ENCODE measurements around the gene FAM25A.
"Not testable (repeated sequence)": the region's sequence is repeated elsewhere in the genome, so short reads cannot be mapped to it uniquely, and the experiment has no call there.

Gene FAM25A

DNA sequence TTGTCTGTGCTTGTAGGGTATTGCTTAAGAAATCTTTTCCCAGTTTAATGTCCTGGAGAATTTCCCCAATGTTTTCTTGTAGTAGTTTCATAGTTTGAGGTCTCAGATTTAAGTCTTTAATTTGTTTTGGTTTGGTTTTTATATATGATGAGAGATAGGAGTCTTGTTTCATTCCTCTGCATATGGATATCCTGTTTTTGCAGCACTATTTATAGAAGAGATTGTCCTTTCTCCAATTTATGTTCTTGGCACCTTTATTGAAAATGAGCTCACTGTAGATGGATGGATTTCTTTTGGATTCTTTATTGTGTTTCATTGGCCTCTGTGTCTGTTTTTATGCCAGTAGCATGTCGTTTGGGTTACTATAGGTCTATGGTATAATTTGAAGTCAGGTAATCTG lies 31.6 kb upstream of the FAM25A start:
- no peak for DNase-seq (ENCODE audit: low read depth in 1 of 2, low spot score in 1 of 2)
- no peak overlapping the region for H3K4me3 ChIP-seq (replicated peaks; ENCODE audit: insufficient read depth, low read length)
- no peak overlapping the region for H3K27ac ChIP-seq (replicated peaks)
- TF ChIP-seq, protein P1, sequence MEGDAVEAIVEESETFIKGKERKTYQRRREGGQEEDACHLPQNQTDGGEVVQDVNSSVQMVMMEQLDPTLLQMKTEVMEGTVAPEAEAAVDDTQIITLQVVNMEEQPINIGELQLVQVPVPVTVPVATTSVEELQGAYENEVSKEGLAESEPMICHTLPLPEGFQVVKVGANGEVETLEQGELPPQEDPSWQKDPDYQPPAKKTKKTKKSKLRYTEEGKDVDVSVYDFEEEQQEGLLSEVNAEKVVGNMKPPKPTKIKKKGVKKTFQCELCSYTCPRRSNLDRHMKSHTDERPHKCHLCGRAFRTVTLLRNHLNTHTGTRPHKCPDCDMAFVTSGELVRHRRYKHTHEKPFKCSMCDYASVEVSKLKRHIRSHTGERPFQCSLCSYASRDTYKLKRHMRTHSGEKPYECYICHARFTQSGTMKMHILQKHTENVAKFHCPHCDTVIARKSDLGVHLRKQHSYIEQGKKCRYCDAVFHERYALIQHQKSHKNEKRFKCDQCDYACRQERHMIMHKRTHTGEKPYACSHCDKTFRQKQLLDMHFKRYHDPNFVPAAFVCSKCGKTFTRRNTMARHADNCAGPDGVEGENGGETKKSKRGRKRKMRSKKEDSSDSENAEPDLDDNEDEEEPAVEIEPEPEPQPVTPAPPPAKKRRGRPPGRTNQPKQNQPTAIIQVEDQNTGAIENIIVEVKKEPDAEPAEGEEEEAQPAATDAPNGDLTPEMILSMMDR (IDR thresholded peaks at IDR 0.05; ENCODE audit: insufficient read depth, low read length), result no peak
- no peak for TF ChIP-seq REST (IDR thresholded peaks at IDR 0.05; ENCODE audit: insufficient replicate concordance, low read depth)
- TF ChIP-seq SPI1 (IDR thresholded peaks at IDR 0.05; ENCODE audit: borderline replicate concordance, low read depth), result no peak
- no peak for TF ChIP-seq GABPA (IDR thresholded peaks at IDR 0.05; ENCODE audit: low read depth)
- TF ChIP-seq POLR2AphosphoS5 (IDR thresholded peaks at IDR 0.05; ENCODE audit: low read depth), result no peak
- H3K27me3 ChIP-seq (ENCODE audit: insufficient read depth, poor library complexity, severe bottlenecking), result peaks cover 7% of the 10 kb centered on the region

DNA sequence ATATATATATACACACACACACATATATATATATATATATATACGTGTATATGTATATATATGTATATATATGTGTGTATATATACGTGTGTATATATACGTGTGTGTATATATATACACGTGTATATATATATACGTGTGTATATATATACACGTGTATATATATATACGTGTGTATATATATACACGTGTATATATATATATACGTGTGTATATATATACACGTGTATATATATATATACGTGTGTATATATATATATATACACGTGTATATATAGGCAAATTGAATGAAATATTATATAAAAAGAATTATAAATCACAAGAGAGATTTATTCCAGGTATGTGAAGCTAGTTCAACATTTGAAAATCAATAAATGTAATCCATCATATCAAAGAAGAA lies 28.7 kb upstream of the FAM25A start:
- not testable (repeated sequence) for H3K4me3 ChIP-seq (replicated peaks; ENCODE audit: insufficient read depth, low read length); H3K27me3 ChIP-seq (ENCODE audit: insufficient read depth, poor library complexity, severe bottlenecking); H3K27ac ChIP-seq (replicated peaks); DNase-seq (ENCODE audit: low read depth in 1 of 2, low spot score in 1 of 2)

DNA sequence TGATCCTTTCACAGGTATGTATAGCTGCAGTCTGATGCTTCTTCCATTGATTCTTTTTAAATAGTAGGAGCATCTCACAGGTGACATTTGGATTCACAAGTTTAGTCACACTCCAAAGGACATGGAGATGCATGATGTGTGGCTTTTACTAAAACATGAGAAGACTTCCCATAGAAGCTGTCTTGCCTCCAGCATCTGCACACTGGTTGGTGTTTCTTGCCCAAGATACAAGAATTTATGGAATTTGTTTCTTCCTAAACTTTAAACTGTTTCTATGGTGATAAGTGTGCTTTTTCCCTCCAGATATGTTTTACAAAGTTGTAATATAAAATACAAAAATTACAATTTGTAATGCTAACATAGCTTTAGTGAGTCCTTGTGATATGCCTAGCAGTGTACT lies 27.6 kb upstream of the FAM25A start:
- no peak overlapping the region for H3K4me3 ChIP-seq (replicated peaks; ENCODE audit: insufficient read depth, low read length)
- TF ChIP-seq GABPA (IDR thresholded peaks at IDR 0.05; ENCODE audit: low read depth) (no peak), REST (IDR thresholded peaks at IDR 0.05; ENCODE audit: insufficient replicate concordance, low read depth) (no peak), SPI1 (IDR thresholded peaks at IDR 0.05; ENCODE audit: borderline replicate concordance, low read depth) (no peak), POLR2AphosphoS5 (IDR thresholded peaks at IDR 0.05; ENCODE audit: low read depth) (no peak)
- TF ChIP-seq, protein P1 (IDR thresholded peaks at IDR 0.05; ENCODE audit: insufficient read depth, low read length), result no peak
- H3K27me3 ChIP-seq (ENCODE audit: insufficient read depth, poor library complexity, severe bottlenecking), result peaks cover 7% of the 10 kb centered on the region
- no peak for DNase-seq (ENCODE audit: low read depth in 1 of 2, low spot score in 1 of 2)
- no peak overlapping the region for H3K27ac ChIP-seq (replicated peaks)

GRCh38 chr10:86992929-86993328 lies 27.2 kb upstream of the FAM25A start:
- Histone ChIP-seq H3K27ac (replicated peaks) (no peak overlapping the region), H3K4me3 (replicated peaks; ENCODE audit: insufficient read depth, low read length) (no peak overlapping the region)

More at GRCh38 chr10:86992929-86993328, 27.2 kb upstream of the FAM25A start:
- no peak for DNase-seq (ENCODE audit: low read depth in 1 of 2, low spot score in 1 of 2)
- peaks cover 7% of the 10 kb centered on the region for H3K27me3 ChIP-seq (ENCODE audit: insufficient read depth, poor library complexity, severe bottlenecking)
- TF ChIP-seq POLR2AphosphoS5 (IDR thresholded peaks at IDR 0.05; ENCODE audit: low read depth) (no peak), SPI1 (IDR thresholded peaks at IDR 0.05; ENCODE audit: borderline replicate concordance, low read depth) (no peak), REST (IDR thresholded peaks at IDR 0.05; ENCODE audit: insufficient replicate concordance, low read depth) (no peak), GABPA (IDR thresholded peaks at IDR 0.05; ENCODE audit: low read depth) (no peak)
- TF ChIP-seq, protein P1 (IDR thresholded peaks at IDR 0.05; ENCODE audit: insufficient read depth, low read length), result no peak
